Stimulated activated CD8-positive, alpha-beta memory T cell treated with anti-CD3 and anti-CD28 coated beads, Interleukin-7, amount 100 ng/mL, for 24 hours (primary cell): ENCODE measurements around the gene NOTCH2NLA.
"Not testable (repeated sequence)": the region's sequence is repeated elsewhere in the genome, so short reads cannot be mapped to it uniquely, and the experiment has no call there.

Experiments used
- DNase-seq: peaks from one replicate; pipeline ENCODE4 v3.0.0-alpha.2; 2020; ENCODE audit warnings: low read depth

The NOTCH2NLA gene

DNA sequence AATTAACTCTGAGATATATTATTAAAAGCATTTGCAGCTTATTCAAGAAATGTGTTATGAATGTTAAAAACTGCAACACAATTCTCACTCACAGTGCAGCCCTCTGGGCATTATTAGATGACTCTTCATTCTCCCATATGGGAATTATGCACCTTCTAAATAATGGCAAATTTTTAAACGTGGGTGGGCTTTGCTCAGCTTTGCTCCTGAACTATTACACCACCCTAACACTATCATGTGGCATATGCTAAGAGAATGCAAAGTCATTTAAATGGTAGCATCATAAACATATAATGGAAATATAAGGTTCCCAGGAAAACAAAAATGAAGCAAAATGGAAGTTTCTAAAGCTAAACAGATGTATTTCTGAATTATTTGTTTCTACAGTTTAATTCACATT is 61.5 kb downstream of the NOTCH2NLA start:
- DNase-seq = not testable (repeated sequence)

DNA sequence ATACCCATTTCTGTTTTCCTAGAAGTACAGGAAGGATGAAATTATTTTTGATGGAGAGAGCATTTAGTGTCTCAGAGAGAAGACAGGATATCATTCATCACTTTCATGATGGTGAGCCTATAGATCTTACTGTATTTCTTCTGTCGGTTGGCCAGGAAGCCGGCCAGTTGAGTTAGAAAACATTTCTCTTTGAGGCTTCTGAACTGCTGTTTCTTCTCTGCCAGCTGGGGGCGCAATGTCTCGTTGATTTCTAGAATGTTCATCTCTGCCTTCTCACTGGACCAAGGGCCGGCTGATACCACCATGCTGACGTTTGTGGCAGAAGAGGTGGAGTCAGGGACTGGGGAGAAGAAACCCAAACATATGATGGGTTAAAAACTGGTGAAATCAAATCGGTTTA is 84.4 kb downstream of the NOTCH2NLA start, which contains the start of gene NBPF10:
TSS of gene NBPF10 (minus strand) at position 340 of the 400 bp plus-strand sequence. CDS start at position 305, 35 bp downstream.
- not testable (repeated sequence) for DNase-seq
